Stimulated activated CD4-positive, alpha-beta T cell treated with anti-CD3 and anti-CD28 coated beads, Interleukin-12 subunit alpha, Interleukin-12 subunit beta, amount 100 ng/mL, for 48 hours (primary cell): Measurements from ENCODE around the gene CMSS1.

Source experiments
- DNase-seq, 3 donors: peaks; one replicate each; pipeline ENCODE4 v3.0.0-alpha.2; 2020; ENCODE audit warnings: low read depth in 2 of 3, low spot score in 1 of 3

CMSS1 gene

DNA sequence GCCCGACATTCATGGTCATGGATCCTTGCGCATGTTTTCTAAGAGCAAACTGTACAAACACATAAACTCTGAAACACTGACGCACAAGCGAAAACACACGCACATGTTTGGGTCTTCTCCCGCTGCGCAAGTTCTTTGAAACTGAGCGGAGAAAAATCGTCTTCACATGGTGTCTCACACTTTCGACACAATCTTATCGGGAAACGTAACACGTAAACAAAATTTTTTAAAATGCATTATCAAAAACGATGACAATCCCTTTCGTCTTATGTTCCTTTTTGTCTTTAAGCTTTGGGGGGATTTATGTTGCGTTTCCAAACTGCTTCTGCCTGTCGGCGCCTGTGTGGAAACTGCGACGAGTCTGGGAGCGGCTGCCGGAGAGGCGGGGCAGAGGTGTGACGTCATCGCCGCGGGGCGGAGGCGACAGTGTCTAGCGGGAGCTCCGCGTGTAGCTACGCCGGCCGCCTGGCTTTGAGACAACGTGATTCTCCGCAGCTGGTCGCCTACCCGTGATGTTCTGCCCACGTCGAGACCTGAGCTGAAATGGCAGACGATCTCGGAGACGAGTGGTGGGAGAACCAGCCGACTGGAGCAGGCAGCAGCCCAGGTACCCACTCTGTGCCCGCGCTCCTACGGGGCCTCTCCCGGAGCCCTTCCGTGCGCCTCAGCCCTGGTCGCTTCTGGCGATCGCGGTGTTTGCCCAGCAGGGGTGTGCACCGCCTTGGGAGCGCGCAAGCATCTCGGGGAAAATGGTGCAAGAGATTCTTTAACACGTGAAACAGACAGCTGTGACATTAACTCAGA is at the start of gene CMSS1:
Gene CMSS1 (plus strand): TSS at position 426 of the 804 bp plus-strand sequence.
- DNase-seq, result peak; percentile 91 to 96 (median 95)

DNA sequence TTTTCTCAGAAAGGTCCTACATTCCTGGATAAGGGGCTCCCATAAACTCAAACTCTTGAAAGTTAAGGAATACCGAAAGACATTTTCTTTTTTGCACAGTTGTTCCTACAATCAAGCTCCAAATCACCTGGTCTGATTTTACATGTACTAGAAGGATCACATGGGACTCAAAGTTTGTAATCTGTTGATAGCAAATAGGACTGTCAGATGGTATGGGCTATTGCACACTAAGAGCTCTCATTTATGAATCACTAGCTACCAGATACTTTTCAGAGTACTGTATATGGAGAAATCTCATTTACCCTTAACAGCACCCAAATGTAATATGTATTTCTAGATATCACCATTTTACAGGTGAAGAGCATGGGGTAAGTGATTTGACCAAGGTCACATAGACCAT is 49.5 kb upstream of the CMSS1 start:
- no peak for DNase-seq

DNA sequence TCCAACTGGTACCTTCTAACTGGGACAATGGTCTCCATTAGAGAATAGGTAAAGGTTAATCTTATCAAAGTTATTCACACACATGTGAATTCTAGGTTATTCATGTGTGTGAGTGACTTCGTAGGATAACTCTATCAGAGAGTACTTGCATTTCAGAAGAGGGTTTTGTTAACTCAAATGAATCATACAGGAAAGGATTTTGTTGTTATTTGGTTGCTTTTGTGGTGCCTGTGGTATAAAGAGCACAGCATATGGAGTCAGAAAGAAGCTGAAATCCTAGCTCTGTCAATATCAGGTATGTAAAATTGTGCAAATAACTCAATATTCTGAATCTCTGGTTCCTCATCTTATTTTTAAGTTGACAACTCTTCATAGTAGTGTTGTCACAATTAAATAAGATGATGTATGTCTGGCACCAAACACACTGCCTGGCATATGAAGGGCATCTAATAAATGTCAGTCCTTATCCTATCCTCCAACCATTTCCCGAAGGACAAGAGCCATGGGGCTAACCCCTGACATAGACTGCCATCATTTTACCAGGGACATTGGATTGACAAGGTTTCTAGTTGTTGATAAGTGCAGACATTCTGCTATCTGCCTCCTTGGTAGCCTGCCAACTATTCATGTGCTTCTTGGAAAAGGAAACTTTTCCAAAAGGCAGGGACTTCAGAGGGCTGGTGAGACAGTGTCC is 48.7 kb upstream of the CMSS1 start:
- no peak for DNase-seq

DNA sequence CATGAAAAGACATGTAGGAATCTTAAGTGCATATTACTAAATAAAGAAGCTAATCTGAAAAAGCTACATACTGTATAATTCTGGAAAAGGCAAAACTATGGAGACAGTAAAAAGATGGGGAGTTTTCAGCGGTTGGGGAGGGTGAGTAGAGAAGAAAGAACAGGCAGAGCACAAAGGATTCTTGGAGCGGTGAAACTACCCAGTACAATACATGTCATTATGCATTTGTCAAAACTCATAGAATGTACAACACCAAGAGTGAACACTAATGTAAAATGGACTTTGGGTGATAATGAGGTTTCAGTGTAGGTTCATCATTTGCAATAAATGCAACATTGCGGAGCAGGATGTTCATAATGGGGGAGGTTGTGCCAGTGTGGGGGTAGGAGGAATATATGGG is 45.5 kb upstream of the CMSS1 start:
- no peak for DNase-seq

DNA sequence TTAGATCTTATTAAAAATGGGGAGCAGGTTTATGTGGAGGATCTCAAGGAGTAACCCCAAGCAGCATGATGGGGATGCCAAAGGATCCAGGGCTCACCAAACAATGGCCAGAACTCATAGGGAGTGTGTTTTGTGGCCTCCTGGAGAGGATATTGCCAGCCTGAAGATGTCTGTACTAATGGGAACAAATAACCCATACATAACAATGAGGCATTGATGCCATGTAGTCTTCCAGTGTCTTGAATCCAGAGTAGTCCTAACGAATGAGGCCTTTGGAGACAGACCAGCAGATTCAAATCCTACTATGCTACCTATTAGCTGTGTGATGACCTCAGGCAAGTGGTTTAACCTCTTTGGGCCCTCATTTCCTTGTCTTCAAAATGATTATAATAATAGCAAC is 45.0 kb upstream of the CMSS1 start:
- DNase-seq, result no peak

DNA sequence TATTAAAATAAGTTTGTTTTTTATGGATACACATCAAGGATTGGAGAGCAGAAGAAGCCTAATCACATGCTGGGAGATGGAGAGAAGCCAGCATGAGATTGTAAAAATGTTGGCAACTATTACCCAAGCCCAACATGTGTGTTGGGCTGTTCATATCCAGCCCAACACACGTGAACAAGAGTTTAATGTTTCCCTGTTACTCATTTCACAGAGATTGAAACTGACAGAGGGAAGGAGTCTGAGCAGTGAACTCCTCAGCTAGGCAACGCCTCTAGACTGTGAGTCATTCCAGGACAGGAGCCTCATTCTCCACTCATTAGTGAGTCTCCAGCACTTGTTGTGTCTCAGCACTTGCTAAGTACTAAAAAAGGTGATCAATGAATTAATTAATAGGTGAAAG is 43.2 kb upstream of the CMSS1 start:
- peak in 1 of 3 donors; percentile 5 for DNase-seq

DNA sequence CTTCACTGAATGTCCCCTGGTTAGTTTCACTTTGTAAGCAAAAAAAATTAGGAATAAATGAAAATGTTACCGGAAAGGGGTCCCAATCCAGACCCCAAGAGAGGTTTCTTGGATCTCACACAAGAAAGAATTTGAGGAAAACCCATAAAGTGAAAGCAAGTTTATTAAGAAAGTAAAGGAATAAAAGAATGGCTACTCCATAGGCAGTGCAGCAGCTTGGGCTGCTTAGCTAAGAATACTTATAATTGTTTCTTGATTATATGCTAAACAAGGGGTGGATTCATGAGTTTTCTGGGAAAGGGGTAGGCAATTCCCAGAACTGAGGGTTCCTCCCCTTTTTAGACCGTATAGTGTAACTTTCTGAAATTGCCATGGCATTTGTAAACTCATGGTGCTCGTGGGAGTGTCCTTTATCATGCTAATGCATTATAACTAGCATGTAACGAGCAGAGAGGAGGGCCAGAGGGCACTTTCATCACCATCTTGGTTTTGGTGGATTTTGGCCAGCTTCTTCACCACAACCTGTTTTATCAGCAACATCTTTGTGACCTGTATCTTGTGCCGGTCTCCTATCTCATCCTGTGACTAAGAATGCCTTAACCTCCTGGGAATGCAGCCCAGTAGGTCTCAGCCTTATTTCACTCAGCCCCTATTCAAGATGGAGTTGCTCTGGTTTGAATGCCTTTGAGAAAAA is 41.0 kb upstream of the CMSS1 start:
- DNase-seq, result no peak

DNA sequence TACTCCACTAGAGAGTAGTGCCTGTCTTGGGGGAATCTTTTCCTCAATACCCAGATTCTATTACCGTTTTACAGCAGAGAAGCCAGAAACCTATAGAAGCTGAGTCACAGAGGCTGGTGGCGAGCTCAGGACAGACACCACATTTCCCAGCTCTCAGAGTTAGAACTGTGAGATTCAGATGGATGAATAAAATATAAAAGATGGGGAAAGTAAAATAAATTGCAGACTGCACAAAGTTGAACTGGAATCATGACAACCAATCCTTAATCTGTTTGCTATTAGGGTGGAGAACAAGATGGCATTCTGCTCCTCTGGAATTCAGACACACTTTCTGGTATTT is 40.5 kb upstream of the CMSS1 start:
- DNase-seq, result no peak

DNA sequence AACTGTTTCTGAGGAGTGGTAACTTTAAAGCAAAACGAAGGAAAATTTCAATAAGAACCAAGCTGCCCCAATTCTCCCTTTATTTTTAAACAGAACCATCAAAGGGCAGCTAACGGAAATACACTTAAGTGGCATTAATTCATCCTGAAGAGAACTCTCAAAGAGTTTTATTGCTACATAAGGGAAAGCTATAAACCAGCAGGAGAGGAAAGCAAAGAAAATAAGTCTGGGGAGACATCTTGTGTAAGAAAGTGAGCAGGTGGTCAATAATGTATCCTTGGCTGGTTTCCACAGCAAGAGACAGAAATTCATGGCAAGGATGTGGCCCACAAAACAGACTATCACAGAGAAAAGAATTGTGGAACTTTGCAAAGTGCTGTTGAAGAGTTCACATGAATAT is 40.0 kb upstream of the CMSS1 start:
- DNase-seq, result no peak

DNA sequence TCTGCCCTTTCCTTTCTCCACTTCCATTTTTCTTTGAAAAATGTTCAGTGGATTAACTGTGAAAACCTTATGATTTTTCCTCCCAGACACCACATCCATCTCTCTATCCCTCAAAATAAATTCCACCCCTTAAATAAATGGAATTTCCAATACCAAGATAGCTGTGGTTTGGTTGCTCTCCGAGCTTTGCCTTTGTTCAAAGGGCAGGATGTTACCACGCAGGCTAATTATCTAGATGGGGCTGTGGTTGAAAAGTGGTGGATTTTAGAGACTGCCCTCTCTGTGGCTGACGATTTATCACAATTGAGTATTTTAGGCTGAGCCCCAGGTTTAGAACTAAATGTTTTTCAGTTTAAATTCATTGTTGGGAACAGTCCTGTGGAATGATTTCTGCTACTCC is 36.9 kb upstream of the CMSS1 start:
- DNase-seq, result no peak

DNA sequence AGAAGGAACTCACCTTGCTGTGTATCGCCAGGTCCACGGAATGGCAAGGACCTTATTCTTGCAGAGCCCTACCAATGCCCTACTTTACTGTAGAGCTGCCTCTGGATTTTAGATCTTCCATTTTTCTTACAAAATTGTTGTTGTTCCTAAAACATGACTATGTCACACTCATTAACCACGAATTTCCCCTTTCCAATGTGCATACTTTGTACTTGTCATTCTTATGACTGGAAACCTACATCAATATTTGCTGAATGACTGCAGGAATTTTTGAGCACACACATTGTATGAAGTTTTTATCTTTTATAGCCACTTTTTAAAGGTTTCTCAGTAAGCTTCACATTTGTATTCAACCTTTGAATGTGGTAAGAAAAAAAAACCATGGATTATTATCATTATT is 35.9 kb upstream of the CMSS1 start:
- DNase-seq, result no peak

DNA sequence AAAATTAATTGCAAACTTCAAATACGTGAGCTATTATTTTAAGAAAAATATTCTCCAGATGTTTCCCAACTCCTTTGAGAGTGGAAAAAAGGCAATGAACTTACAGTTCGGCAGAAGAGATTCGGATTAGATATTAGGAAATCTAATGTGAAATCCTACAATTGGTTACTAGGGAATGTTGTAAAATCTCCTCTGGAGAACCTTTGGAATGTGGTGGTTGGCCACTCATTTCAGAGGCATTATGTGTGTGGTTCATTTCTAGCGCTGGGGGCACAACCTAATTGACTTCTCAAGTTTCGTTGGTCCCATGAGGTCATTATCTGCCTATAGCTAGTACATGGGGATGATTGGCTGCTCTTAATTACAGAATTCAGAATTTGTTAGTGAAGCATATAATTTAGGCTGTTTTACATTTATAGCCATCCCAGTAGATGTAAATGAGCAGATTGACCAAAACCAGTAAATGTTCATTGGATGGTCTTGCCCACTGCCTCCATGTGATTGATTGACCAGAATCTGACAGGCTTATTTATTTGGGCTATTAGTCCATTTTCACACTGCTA is 34.6 kb upstream of the CMSS1 start:
- DNase-seq, result no peak

DNA sequence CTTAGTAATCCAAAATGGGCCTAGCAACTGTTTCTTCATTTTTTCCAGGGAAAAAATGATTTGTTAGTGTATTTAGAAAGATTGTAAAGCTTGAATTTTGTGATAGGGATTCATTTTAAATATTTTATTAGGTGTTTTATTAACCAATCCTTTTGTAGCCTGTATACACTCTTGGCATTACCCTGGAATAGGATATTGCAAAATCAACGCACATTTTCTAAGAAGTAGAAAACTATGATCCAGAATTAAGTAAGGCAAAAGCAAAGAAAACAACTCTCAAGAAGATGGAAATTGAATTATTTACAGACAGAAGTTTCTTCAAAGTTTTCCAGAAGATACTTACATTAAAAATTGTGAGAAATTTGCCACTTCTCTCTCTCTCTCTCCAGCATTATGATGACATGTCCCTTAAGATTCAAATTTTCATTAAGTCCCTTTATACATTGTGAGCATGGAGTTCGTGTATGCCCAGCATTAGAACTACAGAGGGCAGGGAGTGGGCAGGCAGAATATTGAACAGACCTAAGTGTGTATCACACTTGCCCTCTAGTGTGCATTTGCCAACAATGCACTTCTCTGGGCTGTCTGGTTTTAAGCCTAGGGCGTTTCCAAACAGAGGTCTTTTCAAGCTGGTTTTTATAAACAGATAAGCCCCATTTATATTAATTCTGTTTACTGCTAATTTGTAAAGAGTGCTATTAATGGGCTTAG is 28.5 kb upstream of the CMSS1 start:
- peak in 1 of 3 donors; percentile 4 for DNase-seq

DNA sequence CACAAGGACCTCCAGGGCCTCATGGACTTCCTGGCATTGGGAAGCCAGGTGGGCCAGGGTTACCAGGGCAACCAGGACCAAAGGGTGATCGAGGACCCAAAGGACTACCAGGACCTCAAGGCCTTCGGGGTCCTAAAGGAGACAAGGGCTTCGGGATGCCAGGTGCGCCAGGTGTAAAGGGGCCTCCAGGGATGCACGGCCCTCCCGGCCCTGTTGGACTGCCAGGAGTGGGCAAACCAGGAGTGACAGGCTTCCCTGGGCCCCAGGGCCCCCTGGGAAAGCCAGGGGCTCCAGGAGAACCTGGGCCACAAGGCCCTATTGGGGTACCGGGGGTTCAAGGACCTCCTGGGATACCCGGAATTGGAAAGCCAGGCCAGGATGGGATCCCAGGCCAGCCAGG is 23.2 kb upstream of the CMSS1 start:
- no peak for DNase-seq

DNA sequence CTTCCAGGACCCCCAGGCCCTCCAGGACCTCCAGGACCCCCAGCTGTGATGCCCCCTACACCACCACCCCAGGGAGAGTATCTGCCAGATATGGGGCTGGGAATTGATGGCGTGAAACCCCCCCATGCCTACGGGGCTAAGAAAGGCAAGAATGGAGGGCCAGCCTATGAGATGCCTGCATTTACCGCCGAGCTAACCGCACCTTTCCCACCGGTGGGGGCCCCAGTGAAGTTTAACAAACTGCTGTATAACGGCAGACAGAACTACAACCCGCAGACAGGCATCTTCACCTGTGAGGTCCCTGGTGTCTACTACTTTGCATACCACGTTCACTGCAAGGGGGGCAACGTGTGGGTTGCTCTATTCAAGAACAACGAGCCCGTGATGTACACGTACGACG is 22.1 kb upstream of the CMSS1 start:
- no peak for DNase-seq

DNA sequence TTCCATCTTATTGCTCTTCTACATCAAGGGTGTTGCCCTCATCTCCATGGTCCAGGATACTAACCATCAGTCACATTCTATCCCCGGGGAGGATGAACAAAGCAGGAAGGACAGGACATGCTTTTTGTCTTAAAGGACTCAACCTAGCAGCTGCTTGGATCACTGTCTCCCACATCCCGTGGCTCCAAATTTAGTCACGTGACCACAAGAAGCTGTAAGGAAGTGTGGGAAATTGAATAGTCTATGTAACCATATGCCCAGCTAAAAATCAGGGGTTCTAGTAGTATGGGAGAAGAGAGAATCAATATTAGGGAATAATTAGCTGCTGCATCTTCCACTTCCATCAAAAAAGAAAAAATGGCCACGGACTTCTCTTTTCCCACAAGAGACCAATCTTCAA is 18.2 kb upstream of the CMSS1 start:
- DNase-seq, result no peak

DNA sequence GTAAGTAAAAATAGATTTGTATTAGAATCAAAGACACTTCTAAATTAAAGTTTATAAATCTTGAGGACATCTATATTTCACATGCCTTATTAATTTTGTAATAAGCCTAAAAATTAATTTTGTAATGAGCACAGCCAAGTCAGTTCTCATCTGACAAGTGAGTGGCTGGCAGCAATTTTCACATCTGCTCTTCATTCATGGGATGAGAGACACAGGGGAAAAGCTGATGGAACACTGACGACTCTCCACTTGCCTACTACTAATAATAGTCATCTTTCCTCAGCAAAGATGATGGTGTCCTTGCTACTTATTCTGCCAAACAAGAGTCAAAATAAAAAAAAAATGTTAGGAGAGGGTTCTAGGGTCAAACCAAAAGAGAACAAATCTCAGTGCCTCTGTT is 14.4 kb upstream of the CMSS1 start:
- no peak for DNase-seq

DNA sequence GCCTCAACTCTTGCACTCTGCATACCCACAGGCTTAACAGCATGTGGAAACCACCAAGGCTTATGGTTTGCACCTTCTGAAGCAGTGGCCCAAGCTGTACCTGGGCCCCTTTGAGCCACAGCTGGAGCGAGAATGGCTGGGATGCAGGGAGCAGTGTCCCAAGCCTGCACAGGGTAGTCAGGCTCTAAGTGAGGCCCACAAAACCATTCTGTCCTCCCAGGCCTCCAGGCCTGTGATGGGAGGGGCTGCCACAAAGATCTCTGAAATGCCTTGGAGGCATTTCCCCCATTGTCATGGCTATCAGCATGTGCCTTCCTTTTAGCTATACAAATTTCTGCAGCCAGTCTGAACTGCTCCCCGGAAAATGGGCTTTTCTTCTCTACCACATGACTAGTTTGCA is 12.5 kb upstream of the CMSS1 start:
- no peak for DNase-seq

DNA sequence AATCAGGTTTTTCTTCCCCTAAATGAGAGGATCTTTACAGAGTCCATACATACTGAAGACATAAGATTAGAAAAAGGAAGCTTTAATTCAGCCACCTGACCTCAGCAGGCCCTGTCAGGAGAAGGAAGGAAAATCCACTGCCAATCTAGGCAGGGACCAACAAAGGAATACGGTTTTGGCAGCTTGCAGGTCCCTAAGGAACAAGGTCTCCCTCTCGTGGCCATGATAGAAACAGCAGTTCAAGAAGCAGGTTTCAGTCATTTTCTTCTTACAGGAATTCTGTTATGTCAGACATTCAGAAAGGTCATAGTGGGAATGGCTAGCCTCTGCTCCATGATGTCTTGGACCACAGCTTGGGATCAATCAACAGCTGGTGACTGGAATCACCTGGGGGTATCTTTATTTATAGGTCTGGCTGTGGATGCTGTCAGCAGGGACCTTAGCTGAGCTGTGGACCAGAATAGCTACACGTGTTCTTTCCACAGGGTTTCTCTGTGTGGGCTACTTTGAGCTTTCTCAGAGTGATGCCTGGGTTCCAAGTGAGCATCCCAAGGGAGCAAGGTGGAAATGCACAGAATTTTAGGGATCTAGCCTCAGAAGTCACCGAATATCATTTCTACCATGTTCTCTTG is 9.4 kb upstream of the CMSS1 start:
- peak in 1 of 3 donors; percentile 48 for DNase-seq

DNA sequence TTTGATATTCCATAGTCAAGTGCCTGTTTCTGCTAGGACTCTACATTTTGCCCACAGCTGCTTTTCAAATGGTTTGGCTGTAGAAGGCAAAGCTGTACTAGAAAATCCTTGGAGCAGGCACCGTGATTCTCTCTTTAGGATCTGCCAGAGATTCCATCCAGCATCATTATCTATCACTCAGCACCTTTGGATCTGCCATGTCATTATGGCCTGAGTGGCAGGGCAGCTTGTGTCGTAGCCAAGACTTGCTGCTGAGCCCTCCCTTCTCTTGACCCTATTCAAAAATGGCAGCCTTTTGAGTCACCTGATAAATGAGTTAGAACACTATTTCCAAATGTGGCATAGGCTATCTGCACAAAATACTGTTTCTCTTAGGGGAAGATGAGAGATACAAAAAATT is 8.1 kb upstream of the CMSS1 start:
- DNase-seq, result no peak

DNA sequence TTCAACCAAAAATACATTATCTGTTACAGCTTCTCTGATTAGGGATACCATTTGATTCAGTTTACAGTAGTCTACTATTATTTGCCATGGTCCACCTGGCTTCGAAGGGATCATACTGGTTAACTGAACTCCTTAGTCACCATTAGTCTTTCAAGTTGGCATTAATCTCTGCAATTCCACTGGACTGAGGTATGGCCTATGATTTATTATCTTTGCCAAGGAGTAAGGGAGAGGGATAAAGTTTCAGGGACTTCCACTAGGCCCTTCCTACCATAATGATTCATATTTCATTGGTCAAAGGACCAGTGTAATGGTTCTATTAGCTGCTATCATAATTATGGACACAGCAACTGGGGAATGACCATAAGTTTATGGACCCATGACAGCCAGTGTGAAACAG is 7.3 kb upstream of the CMSS1 start:
- DNase-seq, result no peak
